DMS 273 treated with DMSO at 0.1 percent for 48 hours (cell line): ENCODE data around the gene PRKAG2.
"Not testable (repeated sequence)": the region's sequence is repeated elsewhere in the genome, so short reads cannot be mapped to it uniquely, and the experiment has no call there.

Experiments used
- DNase-seq: peaks from one replicate; lab custom pipeline; 2025; lab: John Stamatoyannopoulos, UW

Gene PRKAG2

DNA sequence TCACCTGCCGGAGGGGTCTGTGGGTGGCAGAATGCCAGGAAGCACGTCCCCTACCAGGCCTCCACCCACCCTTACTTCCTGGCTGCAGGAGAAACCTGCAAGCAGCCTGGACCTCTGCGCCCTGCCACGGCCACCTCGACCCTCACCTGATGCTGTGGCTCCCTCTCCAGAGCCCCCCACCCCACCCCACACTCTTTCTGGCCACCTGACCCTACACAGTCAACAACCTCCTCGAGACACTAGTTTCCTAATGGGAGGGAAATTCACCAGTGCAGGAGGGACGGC lies 91.3 kb downstream of the PRKAG2 start:
- no peak for DNase-seq

DNA sequence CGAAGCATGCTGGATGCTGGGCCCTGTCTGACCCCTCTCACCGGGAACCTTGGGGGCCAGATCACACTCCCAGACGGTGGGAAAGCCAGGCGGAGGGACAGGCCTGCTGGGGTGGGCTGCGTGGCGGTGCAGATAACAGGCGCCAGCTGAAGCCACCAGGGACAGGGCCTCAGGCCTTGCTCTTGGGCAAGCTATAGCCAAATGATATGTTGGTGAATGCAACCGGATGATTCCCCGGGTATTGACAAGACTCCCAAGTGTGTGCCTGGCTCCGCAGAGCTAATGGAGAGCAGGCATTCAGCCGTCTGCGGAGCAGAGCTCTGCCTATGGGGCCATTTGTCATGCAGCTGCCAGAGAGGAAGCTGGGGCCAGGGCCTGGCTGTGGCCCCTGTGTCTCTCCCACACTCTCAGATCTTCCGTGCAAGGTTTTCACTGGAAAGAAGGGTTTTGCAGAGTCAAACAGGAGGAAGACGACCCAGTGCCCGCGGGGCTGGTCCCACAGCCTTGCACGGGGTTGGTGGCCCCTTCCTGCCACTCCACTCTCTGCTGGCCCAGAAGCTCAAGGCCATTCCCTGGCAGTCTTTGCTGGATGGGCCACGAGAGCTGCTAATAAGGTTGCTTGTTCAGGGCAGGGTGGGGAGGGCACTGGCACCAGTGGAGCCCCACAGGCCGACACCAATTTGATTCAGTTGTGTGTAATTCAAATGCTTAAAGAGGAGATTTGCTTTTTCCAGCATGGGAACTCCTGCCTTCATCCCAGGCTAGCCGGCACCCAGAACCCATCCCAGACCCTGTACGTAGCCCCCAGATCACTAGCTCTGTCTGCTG lies 91.8 kb downstream of the PRKAG2 start:
- no peak for DNase-seq

DNA sequence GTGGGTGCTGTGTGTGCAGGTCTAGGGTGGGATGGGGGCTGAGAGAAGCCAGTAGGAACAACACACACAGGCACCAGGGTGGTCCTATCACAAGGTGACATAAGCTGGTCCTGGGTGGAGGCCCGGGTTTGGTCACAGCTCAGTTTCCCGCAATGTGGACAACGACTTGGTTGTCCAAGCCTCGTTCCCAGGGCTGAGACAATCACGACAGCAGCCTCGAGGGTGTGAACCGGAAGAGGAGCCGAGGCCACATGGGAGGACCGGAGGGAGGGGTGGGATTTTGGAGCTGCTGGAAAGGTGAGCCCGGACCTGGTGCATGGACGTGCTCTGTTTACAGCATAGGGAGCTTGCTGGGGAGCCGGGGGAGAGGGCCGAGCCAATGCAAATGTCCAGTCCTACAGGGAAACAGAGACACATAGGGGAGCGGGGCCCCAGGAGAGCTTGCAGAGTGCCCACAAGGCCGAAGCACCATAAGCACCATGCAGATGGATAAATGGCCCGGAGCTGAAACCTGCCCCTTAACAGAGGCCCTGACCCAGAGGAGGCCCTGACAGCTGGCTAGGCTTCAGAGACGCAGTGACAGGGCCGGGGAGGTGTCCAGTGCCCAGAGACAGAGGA lies 92.8 kb downstream of the PRKAG2 start:
- DNase-seq, result no peak

DNA sequence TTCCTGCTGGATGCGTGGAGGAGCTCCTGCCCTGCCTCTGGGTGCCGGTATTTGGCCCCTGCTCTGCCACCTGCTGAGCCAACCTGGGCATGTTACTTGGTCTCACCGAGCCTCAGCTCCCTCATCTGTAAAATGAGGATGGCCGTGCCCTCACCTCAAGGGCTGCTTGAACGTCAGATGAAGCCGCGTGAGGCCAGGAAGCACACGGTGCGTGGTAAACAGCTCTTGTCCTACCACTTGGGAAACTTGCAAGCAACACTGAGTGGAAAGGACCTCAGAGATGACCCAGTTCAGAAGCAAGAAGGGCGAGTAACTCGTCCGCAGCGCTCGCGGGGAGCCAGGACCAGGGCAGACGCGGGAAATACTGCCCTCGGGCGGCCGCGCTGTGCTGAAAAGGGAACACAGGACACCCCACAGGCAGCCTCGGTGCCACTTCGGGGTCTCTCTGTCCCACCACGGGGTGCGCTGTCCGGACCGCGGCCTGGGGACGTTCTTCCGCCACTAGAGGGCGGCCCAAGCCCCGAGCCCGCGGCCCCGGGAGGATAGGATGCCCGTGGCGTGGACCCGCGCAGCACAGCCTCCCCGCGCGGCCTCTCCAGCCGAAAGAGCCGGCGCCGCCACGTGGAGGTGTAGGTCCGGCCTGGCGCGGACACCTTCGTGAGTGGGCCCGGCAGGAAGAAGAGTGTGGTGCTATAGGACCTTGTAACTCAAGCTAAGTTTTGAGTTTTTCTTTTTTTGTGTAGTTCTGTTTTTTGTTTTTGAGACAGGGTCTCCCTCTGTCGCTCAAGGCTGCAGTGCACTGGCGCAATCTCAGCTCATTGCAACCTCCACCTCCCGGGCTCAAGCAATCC lies 94.1 kb downstream of the PRKAG2 start:
- DNase-seq, result peak; percentile 20

DNA sequence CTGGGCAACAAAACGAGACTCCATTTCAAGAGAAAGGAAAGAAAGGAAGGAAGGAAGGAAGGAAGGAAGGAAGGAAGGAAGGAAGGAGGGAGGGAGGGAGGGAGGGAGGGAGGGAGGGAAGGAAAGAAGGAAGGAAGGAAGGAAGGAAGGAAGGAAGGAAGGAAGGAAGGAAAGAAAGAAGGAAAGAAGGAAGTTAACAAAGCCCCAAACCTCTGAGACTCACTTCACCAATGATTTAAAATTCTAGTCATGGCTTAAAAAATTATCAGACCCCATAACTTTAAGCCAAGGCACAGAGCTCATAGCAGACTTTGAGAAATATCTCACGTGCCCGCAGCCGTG lies 94.7 kb downstream of the PRKAG2 start:
- not testable (repeated sequence) for DNase-seq

DNA sequence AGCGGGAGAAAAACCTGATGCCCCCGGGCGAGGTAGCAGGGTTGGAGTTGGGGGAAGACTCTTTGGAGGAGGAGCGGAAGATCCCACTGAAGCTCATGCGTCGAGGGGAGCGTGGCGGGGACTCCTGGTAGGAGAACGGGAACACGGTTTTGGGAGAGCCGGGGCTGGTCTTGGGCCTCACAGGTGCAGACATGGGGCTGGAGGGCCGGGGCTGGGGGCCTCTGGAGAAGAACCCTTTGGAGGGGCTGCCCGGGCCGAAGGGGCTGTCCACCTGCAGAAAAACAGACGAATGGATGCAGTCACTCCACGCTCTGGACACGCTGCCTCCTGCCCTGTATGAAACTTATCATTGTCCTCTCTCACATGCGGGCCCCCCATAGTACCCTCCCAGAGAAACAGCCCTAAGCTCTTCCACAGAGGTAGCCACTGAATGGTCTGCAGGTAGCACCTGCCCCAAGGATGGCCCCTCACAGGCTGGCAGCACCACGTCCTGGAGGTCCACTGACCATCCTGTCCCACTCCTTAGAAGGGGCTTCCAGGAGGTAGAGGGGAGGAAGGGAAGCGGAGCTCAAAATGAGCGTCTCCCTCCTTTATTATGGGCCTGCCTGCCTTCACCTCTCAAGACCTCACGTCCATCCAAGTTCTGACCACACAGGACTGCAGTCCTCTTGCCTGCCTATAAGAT lies 95.6 kb downstream of the PRKAG2 start:
- no peak for DNase-seq

DNA sequence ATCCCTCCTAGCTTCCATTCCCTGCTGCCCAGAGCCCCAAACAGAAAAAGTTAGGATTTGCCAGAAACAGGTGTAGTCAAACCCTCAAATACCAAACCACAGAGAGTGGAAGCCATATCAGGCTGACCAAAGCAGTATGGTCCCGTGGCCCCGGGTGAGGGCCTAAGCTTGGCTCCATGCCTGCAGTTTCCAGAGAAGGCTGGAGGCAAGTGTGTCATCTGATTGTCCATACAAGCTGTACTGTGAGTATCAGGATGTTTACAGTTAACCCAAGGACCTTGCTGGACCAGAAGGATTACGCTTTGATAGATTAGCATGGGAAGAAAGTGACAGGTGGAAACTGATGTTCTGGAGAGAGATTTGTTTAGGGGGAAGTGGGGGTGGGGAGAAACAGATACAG lies 96.3 kb downstream of the PRKAG2 start:
- DNase-seq, result no peak

DNA sequence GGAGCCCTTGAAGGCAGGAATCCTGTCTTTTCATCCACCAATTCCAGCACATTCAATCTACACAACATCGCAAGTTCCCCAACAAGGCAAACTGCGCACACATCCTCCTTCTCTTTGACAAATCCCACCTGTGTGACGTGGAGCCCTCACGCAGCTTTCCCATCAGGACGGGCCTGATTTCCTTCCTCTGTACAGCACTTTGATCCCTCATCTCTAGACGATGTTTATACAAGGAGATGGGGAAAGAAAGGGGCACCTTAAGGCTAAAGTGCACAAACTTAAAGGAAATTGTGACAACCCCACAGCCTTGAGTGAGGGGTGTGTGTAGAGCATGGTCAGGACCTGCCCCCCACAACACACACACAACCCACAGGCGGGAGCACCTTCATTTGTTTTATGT lies 97.2 kb downstream of the PRKAG2 start:
- no peak for DNase-seq

DNA sequence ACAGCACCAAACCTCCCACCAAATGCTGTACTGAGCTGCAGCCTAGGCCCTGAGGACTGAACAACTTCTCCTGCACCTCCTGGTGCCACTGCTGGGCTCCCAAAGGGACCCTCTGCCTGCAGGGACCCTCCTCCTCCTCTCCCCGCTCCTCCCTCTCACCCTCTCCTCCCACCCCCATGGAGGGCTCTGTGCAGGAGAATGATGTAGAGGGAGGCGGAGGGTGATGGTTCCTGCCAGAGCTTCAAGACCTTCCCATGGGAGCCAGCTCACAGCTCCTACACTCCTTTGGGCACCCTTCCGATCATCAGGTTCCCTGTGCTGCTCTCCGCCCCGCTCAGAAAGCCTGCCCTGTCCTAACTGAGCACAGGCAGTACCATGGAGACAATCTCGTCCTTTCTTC lies 97.7 kb downstream of the PRKAG2 start:
- DNase-seq, result no peak

DNA sequence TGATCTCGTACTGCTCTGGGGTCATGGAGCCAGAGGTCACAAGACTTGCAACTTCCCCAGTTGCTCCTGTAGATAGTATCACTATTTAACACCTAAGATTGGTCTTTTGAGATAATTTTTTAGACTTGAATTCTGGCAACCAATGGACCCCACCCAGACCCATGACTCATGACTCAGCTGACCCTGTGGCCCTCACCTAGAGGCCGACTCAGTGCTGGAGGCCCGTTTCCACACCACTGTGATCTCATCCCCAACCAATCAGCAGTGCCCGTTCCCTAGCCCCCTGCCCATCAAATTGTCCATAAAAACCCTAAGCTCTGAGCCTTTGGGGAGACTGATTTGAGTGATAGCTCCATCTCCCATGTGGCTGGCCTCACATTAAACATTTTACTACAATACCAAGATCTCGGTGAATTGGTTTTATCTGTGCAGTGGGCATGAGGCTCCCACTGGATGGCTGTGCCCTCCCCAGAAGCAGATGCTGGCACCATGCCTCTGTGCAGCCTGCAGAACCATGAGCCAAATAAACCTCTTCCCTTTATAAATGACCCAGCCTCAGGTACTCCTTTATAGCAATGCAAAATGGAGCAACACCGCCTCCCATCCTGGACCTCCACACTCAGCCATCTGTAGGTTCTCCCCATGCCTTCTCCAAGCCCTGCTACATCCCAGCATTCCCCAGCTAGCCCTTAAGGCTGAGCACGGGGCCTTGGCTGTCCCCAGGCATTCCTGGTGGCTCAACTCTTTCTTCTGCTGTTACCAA lies 98.8 kb downstream of the PRKAG2 start:
- DNase-seq, result no peak

DNA sequence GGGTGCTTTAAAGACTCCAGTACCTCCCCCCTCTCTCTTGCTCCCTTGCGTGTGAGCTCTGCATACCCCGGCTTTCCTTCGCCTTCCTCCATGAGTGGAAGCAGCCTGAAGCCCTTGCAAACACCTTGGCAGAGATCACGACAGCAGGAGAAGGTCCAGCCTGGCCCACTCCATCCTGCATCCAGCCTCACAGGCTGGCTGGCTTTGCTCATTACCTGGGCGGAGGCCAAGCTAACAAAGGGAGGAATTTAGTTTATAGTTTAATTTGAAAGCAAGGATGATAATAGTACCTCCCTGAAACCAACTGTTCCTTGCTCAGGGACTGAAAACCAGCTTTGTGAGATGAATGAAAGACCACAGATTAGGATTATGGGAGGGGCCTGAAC lies 99.4 kb downstream of the PRKAG2 start:
- no peak for DNase-seq

DNA sequence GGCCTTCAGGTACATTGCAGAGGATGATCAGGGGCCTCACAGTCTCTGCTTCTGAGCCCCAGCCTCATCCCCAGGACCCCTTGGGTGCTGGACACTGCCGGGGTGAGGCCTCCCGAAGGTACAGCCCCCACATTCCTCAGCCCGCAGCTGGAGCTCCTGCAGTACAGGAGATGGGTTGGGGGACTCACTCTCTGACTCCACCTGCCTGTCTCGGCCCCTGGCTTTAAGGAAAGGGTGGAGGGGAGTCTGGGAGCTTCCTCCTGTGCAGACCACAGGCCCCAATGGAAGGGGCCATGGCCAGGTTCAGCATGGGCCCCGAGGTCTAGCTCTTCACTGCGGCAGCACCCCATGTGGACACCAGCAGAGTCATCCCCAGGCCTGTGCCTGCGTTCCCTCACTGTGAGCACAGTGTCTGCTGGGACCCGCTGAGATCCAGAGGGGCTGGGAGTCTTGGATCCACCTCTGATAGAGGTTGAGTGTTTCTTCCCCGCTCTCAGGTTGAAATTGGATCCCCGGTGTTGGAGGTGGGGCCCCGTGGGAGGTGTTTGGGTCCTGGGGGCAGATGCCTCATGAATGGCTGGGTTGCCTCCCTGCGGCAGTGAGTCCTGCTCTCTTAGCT lies 99.9 kb downstream of the PRKAG2 start:
- no peak for DNase-seq

DNA sequence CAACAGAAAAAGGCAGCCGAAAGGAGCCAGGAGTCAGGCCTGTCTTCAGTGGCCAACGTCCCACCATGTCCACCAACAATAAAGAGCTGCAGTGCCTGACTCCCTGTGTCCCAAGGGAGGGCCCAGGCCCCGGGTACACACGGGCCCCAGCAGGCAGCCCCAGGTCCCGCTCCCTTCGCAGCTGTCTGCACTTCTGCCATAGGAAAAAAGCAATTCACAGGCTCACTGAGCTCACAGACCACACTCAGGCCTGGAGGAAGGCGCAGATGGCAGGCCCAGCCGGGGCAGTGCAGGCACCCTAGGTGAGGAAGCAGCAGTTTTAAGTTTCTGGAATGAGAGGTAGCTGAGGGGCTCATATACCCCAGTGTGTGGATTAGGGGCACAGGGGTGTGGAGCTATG lies 100.5 kb downstream of the PRKAG2 start:
- DNase-seq, result no peak

DNA sequence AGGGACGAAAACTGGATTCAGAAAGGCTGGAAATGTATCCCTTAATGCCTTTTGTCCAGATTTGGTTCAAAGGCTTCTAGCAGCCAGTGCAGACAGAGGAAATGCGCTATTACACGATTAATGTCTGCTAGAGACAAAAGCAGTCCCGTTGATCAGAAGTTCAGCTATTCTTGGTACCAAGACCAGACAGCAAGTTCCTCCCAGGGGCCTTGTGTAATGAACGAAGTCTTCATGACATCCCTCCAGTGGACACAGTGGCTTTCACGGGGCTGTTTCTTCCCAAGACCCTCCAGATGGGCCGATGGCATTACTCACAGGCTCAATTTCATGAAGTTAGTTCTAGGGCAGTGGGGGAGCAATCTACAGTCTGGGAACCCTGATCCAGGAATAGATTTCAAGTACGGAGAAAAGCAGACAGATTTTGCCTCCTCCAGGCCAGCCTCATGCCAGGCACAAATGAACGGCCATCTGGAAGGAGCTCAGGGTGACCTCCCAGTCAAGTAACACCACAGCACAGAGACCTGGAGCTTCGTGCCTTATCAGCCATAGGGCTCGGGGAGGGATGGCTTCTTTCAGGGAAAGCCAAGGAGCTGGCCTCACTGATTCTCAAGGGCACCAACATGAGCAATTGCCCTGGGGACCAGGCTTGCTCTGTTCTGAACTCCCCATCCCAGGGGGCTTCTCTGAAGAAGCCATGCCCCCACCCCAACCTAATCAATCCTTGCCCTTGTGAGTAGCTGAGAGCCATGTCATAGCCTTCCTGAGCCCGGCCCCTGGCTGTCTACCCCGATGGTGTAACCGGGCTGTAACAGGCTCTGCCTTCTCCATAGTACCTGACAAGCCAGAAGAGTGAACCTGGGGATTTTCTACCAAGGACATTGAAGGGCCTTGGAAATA lies 101.1 kb downstream of the PRKAG2 start:
- no peak for DNase-seq

DNA sequence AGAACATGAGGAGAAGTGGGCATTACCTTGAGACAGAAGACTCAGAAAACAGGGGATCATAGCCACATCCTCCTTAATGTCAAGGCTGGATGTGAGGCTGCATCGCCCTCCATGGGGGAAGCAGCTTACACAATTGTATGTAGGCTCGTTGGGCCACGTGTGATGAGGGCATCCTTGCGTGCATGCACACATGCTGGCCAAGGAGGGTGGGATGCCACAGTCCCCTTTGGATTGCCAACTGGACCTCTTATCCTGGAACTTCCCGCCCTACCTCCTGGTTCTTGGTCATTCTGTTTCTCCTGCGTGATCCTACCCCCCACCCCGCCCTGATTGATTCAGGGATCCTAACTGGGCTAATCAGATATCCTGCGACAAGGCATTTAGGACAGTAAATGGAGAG lies 102.0 kb downstream of the PRKAG2 start:
- no peak for DNase-seq

DNA sequence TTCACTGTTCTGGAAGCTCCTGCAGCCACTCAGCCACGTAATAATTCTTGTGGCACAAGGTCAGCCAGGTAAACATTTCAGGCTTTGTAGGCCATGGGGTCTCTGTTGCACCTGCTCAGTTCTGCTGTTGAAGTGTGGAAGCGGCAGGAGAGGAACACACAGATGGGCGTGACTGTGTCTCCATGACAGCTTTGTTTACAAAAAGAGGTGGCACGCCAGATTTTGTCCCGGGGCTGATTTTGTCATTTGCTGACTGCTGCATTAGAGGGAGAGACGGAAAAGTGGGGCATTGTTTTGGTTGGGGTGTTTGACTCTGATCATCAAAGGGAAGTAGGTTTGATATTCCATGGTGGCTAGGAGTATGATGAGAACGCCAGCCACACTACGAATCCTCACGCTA lies 103.1 kb downstream of the PRKAG2 start:
- no peak for DNase-seq

DNA sequence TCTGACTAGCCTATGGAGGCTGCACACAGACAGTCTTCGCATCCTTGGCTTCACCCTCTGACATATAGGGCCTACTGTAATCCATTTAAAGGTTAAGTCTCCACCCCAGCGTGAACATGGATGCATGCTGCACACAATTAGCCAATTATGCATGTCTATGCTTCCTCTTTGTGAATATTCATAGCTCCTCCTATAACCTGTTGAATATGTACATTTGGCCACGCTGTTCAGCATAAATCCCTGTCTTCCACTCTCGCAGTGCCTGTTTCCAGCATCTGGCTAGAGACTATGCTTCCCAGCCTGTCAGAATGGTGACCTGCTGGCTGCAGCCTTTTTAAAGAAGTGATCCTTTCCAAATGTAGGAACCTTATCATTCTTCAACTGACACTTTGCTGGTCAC lies 106.7 kb downstream of the PRKAG2 start:
- DNase-seq, result no peak

DNA sequence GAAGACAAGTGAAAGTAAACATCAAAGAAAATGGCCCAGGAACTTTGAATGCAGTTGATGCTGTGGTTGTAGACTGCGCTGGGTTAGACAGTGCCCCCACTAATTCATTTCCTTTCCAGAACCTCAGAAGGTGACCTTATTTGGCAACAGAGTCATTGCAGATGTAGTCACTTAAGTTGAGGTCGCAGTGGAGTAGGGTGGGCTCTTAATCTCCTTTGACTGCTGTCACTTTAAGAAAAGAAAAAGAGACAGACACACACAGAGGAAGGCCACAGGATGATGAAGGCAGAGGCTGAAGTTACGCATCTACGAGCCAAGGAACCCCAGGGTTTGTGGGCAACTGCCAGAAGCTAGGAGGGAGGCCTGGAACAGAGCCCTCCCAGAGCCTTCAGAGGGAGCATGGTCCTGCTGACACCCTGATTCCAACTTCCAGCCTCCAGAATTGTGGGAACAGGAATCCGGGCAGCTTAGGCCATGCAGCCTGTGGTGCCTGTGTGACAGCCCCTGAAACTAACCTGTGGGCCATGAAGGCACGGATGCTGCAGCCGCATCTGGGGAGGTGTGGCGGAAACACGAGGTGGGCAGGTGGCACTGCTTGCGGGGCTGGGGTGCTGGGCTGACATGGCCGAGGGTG lies 107.6 kb downstream of the PRKAG2 start:
- DNase-seq, result no peak

DNA sequence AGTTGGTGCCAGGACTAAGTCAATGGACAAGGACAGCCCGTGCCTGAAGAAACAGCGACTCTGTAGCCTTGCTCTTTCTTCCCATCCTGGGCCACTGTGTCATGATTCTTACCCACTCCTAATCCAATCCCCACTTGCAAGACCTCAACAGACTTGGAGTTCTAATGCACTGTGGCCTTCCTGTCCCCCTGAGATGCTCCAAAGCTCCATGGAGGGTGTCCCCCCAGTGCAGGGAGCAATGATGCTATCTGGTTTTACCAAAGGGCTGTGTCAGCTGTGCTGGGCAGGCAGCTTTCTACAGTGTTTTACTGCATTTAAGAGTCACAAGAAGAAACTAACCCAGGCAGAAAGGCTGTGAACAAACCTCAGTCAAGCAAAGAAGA lies 108.1 kb downstream of the PRKAG2 start:
- DNase-seq, result no peak

DNA sequence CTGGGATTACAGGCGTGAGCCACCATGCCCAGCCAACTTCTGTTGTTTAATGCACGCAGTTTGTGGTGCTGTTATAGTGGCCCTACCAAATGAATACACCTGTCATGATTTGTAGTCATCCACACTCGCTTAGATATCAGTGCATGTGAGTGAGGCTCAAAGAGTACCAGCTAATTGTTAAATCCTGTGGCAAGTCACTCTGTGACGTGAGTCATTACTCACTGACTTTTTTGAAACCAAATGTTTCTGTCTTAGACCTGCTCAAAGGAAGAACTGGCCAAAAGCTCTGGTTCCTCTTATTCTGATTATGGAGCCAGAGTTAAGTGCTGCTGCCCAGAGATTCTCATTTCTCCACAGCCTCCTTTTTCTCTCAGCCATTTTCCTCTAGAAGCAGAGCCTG lies 109.4 kb downstream of the PRKAG2 start:
- DNase-seq, result no peak
